Upper lobe of left lung (tissue), 4 donors: Measurements from ENCODE around the gene NPHP3.

Experiments
- CTCF ChIP-seq, 6 experiments: fragments of 450-650 bp in 4 of 6; fragments of 200-600 bp in 2 of 6; sonication (generic) in 2 of 6; IDR thresholded peaks; one replicate each; pipeline ENCODE4 v1.5.1; 2016 to 2019; ENCODE audit warnings: antibody characterized with exemption in 6 of 6
- EP300 ChIP-seq, 4 donors: sonication (generic); formaldehyde crosslinking; IDR thresholded peaks; one replicate each; pipeline ENCODE4 v1.5.1; 2017; ENCODE audit warnings: antibody characterized with exemption in 4 of 4, control low read depth in 2 of 4
- POLR2AphosphoS5 ChIP-seq, 2 donors: sonication (generic); formaldehyde crosslinking; IDR thresholded peaks; one replicate each; pipeline ENCODE4 v1.5.1; 2017; ENCODE audit warnings: antibody characterized with exemption in 2 of 2

GRCh38 chr3:132661101-132661500 lies 61.1 kb downstream of the NPHP3 start:
- TF ChIP-seq POLR2AphosphoS5 (IDR thresholded peaks at IDR 0.05) (no peak), EP300 (IDR thresholded peaks at IDR 0.05) (no peak), CTCF (IDR thresholded peaks at IDR 0.05) (no peak)
